Heart left ventricle (tissue), 16 donors: ENCODE results near the gene ERC1. TPM values are rescaled to one million over a fixed set of nuclear protein-coding genes. Genes with fewer than 3 reads are reported as not detected.

Source experiments
- ATAC-seq, 4 donors: fragments of 200-7000 bp; cut with Tn5 transposase; one replicate each; pipeline ENCODE4 v1.9.1; 2020 to 2022; ENCODE audit warnings: moderate library complexity in 4 of 4, mild to moderate bottlenecking in 3 of 4, moderate number of reproducible peaks in 1 of 4
- DNase-seq, 5 donors: peaks; one replicate each; pipeline ENCODE4 v3.0.0-alpha.2; 2020
- H3K27ac ChIP-seq, 12 donors: fragments of 200-600 bp; sonication (generic) in 4 of 12; one replicate each; pipeline versions ENCODE4 v1.5.0 to v1.8.0; 2016 to 2022; ENCODE audit warnings: mild to moderate bottlenecking in 2 of 12
- H3K27me3 ChIP-seq, 9 donors: fragments of 200-600 bp; sonication (generic) in 2 of 9; one replicate each; pipeline versions ENCODE4 v1.5.1 to v1.8.0; 2016 to 2022; ENCODE audit warnings: mild to moderate bottlenecking in 3 of 9
- H3K36me3 ChIP-seq, 9 donors: fragments of 200-600 bp; sonication (generic) in 2 of 9; one replicate each; pipeline versions ENCODE4 v1.5.0 to v1.8.0; 2018 to 2022; ENCODE audit warnings: mild to moderate bottlenecking in 2 of 9
- H3K4me1 ChIP-seq, 12 donors: fragments of 200-600 bp; sonication (generic) in 4 of 12; one replicate each; pipeline versions ENCODE4 v1.5.0 to v1.8.0; 2016 to 2022; ENCODE audit warnings: mild to moderate bottlenecking in 3 of 12
- H3K4me3 ChIP-seq, 12 donors: fragments of 200-600 bp; sonication (generic) in 4 of 12; one replicate each; pipeline versions ENCODE4 v1.5.0 to v1.8.0; 2017 to 2022; ENCODE audit warnings: mild to moderate bottlenecking in 9 of 12, moderate library complexity in 4 of 12
- H3K9me3 ChIP-seq, 12 donors: fragments of 200-600 bp; sonication (generic) in 4 of 12; one replicate each; pipeline versions ENCODE4 v1.5.0 to v1.8.0; 2016 to 2022; ENCODE audit warnings: mild to moderate bottlenecking in 1 of 12
- CTCF ChIP-seq, 12 donors: fragments of 200-600 bp; sonication (generic) in 4 of 12; IDR thresholded peaks; one replicate each; pipeline versions ENCODE4 v1.5.0 to v1.8.0; 2018 to 2022; ENCODE audit warnings: antibody characterized with exemption in 12 of 12, mild to moderate bottlenecking in 5 of 12
- POLR2A ChIP-seq, 2 donors: fragments of 450-650 bp; IDR thresholded peaks; one replicate each; pipeline ENCODE4 v1.6.1; 2017; ENCODE audit warnings: antibody characterized with exemption in 2 of 2, mild to moderate bottlenecking in 2 of 2, moderate library complexity in 2 of 2
- WGBS, 4 donors: extraction: QIAGEN DNeasy Blood & Tissue Kit in 2 of 4; methylation state at CpG; one replicate each; pipeline versions ENCODE4 v1.1.5 to v1.1.7; 2013 to 2018; 5-methylcytosine and 5-hydroxymethylcytosine counted together
- intact Hi-C, 10 donors: fragments of 100-400 bp; cut with DNase I; formaldehyde crosslinking; loops; one replicate each; pipeline versions ENCODE4 v1.11.1 to v1.14.2; 2022
- polyA plus RNA-seq, 2 donors: library from polyadenylated mRNA; stranded (reverse); fragments of 200-250 nt; gene quantifications; one replicate each; pipeline ENCODE4 v1.2.3, GENCODE V29; 2013
- total RNA-seq, 9 donors: library from RNA; depleted of rRNA in 2 of 9; stranded (reverse); fragments of >200 nt in 2 of 9; fragmentation: NEBNext Ultra II Directional in 3 of 9; extraction: Animal tissue kit (Norgen Biotek cat#: 25700) in 3 of 9; gene quantifications; one replicate each; pipeline versions ENCODE4 v1.1.0 to v1.2.4, GENCODE V29; 2016 to 2023
- donor health status: ischemic (EF 13 %, LVEDD 7.1; RV severe dilation, severe dysfunction).
- donor health status: healthy with polysubstance abuse.
- donor health status: DM: no; HTN: yes; CAD: no.
- donor health status: DM: no; HTN: no; CAD: no.
- donor health status: ischemic (EF 25% LVEDD 6.9; RV normal size, moderate dysfunction).
- donor health status: ischemic (EF 25% LVEDD 5.7; RV mildly dilated, moderate dysfunction).
- donor health status: healthy.
- donor health status: DM: yes; HTN: yes; CAD: no.
- donor health status: ischemic (EF 35%, LVEDD 5.7; RV mildly dilated, moderate dysfunction).
- donor health status: nonischemic (EF 11% LVEDD 7.7; RV severe dilation, severe dysfunction).
- donor health status: DM: yes; HTN: yes; CAD: no.
- donor health status: PGD.
- donor health status: ischemic (EF 29% LVEDD 5.4; RV normal size, mild dysfunction).
- donor health status: nonischemic (EF 23%, LVEDD 6.1; RV moderate dilation, normal function).

ERC1 gene
- total and polyA plus RNA-seq, 11 donors, result 13.5 to 84.0 (median 47.9) TPM

DNA sequence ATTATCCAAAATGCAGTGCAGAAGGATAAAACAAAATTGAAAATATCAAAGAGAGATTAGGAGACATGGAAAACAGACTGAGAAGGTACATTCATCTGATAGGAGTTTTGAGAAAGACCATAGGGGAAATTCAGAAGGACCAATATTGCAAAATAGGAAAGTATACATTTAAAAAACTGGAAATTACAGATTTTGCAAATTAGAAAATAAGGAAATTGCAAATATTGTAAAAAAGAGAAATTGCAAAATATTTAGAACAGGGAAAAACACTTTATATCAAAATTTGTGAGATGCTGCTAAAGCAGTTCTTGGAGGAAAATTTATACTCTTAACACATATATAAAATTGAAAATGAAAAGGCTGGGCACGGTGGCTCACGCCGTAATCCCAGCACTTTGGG is 410.9 kb downstream of the ERC1 start:
- DNase-seq, result no peak
- Histone ChIP-seq H3K27ac (no peak overlapping the region), H3K36me3 (no peaks in the 10 kb centered on the region), H3K9me3 (no peaks in the 10 kb centered on the region), H3K4me1 (peaks cover 0 to 4% (median 0%) of the 10 kb centered on the region in 12 donors), H3K4me3 (no peak overlapping the region), H3K27me3 (no peaks in the 10 kb centered on the region)
- intact Hi-C loops, result no loop called here
- TF ChIP-seq POLR2A (IDR thresholded peaks at IDR 0.05), result no peak
- TF ChIP-seq CTCF (IDR thresholded peaks at IDR 0.05), result no peak
- WGBS, 4 donors, result 92 to 100% (median 99%) methylated on average over 3 of the region's 3 CpGs
- ATAC-seq, result no peak

GRCh38 chr12:1403417-1403816 is 412.4 kb downstream of the ERC1 start:
- intact Hi-C loops, result no loop called here
- Histone ChIP-seq H3K4me1 (peaks cover 0 to 4% (median 0%) of the 10 kb centered on the region in 12 donors), H3K27me3 (no peaks in the 10 kb centered on the region), H3K36me3 (peaks cover 0 to 8% (median 5%) of the 10 kb centered on the region in 9 donors), H3K4me3 (no peak overlapping the region), H3K27ac (no peak overlapping the region), H3K9me3 (no peaks in the 10 kb centered on the region)
- 84 to 89% (median 87%) methylated on average over 4 of the region's 4 CpGs for WGBS, 4 donors
- DNase-seq, result no peak
- TF ChIP-seq CTCF (IDR thresholded peaks at IDR 0.05), result no peak
- TF ChIP-seq POLR2A (IDR thresholded peaks at IDR 0.05), result no peak
- no peak for ATAC-seq

DNA sequence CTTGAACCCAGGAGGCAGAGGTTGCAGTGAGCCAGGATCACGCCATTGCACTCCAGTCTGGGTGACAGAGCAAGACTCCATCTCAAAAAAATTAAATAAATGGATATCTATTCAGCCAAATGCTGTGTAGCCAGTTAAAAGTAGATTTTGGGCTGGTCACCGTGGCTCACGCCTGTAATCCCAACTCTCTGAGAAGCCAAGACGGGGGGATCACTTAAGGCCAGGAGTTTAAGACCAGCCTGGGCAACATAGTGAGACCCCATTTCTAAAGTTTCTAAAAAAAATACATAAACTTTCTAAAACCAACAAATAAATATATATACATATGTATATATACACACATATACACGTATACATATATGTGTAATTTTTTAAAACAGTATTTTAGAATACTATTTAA is 414.6 kb downstream of the ERC1 start:
- H3K27ac ChIP-seq, result no peak overlapping the region
- H3K36me3 ChIP-seq, result peaks cover 0 to 30% (median 20%) of the 10 kb centered on the region in 9 donors
- H3K9me3 ChIP-seq, result no peaks in the 10 kb centered on the region
- intact Hi-C loops, result loop anchor here in 1 of 10 donors (2.0 kb wide), 1 partner anchor 17 kb away; no protein-coding TSS in a partner anchor
- peaks cover 0 to 4% (median 0%) of the 10 kb centered on the region in 12 donors for H3K4me1 ChIP-seq
- ATAC-seq, result no peak
- no peak overlapping the region for H3K4me3 ChIP-seq
- 95 to 99% (median 97%) methylated on average over 5 of the region's 5 CpGs for WGBS, 4 donors
- TF ChIP-seq POLR2A (IDR thresholded peaks at IDR 0.05), result no peak
- no peak for TF ChIP-seq CTCF (IDR thresholded peaks at IDR 0.05)
- no peak for DNase-seq
- H3K27me3 ChIP-seq, result no peaks in the 10 kb centered on the region

DNA sequence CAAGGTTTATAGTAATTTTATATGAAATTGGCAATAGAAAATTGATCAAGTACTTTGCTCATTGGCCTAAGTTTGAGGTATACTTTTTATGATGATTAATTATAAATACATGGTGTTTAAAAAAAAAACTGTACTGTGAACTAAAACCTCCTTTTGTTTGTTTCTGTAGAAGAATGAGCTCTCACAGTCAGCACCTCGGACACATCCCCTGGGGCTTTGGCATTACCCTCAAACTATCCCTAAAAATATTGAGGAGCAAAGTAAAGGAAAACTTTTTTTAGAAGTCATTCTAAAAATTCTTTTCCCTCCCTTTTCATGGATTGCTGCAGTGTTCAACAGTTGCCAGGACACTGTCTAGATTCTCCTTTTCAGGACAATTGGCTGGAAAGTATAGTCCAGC is 419.8 kb downstream of the ERC1 start:
- Histone ChIP-seq H3K9me3 (no peaks in the 10 kb centered on the region), H3K27ac (no peak overlapping the region), H3K4me1 (no peaks in the 10 kb centered on the region), H3K36me3 (peaks cover 0 to 63% (median 38%) of the 10 kb centered on the region in 9 donors), H3K27me3 (no peaks in the 10 kb centered on the region), H3K4me3 (no peak overlapping the region)
- TF ChIP-seq CTCF (IDR thresholded peaks at IDR 0.05) (no peak), POLR2A (IDR thresholded peaks at IDR 0.05) (no peak)
- DNase-seq (no peak), ATAC-seq (no peak)
- intact Hi-C loops, result loop anchor here in 1 of 10 donors (2.0 kb wide), 1 partner anchor 14 kb away; no protein-coding TSS in a partner anchor
- WGBS, 4 donors, result 90 to 99% (median 91%) methylated on average over 1 of the region's 1 CpG
